ENCODE results near the gene CPEB1. TPM values are rescaled to one million over a fixed set of nuclear protein-coding genes. Genes with fewer than 3 reads are reported as not detected.

The CPEB1 gene
- total and polyA plus RNA-seq, 2 experiments from 2014 or later: 4.1 to 9.4 TPM

DNA sequence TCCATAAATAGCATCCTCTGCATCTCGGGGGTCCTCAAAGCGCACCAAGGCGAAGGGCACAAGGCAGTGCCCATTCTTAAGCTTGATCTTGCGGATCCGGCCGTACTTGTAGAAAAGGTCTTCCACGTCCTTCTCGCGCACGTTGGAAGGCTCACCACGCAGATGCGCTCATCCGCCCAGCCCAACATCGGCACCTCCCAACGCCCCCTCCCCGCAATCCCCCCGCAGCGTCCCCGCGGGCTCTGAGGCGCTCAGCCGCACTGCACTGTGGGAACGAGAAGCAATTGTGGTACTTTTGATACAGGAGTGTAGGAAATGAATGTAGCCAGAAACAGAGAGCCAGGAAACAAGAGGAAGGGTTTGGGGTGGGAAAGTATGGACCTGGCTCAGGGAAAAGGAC lies 45.0 kb upstream of the CPEB1 start:
- peaks cover 15% of the 10 kb centered on the region for H3K27me3 Mint-ChIP-seq (ENCODE audit: insufficient read depth, low read depth, poor library complexity)
- H3K36me3 Mint-ChIP-seq (ENCODE audit: low read depth): peaks cover 10% of the 10 kb centered on the region; the same call in 2 of the 3 replicates
- H3K4me3 Mint-ChIP-seq: no peak overlapping the region
- H3K36me3 ChIP-seq (ENCODE audit: insufficient read depth): no peaks in the 10 kb centered on the region
- no peak overlapping the region for H3K27ac Mint-ChIP-seq
- H3K4me1 Mint-ChIP-seq: no peaks in the 10 kb centered on the region
- no peak for ATAC-seq
- no peaks in the 10 kb centered on the region for H3K79me2 ChIP-seq (replicated peaks; ENCODE audit: insufficient read depth)
- no peaks in the 10 kb centered on the region for H3F3A ChIP-seq (replicated peaks; ENCODE audit: low read depth)
- no peak overlapping the region for H3K4me2 ChIP-seq
- H3K4me1 ChIP-seq (ENCODE audit: insufficient read depth): no peaks in the 10 kb centered on the region
- no peak overlapping the region for H3K27ac ChIP-seq (ENCODE audit: low read depth)
- no peak for DNase-seq (ENCODE audit: low spot score)
- H3K9me3 Mint-ChIP-seq: no peaks in the 10 kb centered on the region; the same call in 2 of the 3 replicates
- no peak overlapping the region for H3K4me3 ChIP-seq
- TF ChIP-seq ETS1 (IDR thresholded peaks at IDR 0.05): no peak
- no peak for TF ChIP-seq EZH2phosphoT487 (IDR thresholded peaks at IDR 0.05; ENCODE audit: unreplicated experiment)
- no peak for TF ChIP-seq JUNB (IDR thresholded peaks at IDR 0.05; ENCODE audit: unreplicated experiment)
- no peak for TF ChIP-seq POLR2AphosphoS5 (IDR thresholded peaks at IDR 0.05; ENCODE audit: low read depth)
- no peak for TF ChIP-seq ZNF114 (CRISPR knock-in tag; IDR thresholded peaks at IDR 0.05)
- TF ChIP-seq, protein P1, sequence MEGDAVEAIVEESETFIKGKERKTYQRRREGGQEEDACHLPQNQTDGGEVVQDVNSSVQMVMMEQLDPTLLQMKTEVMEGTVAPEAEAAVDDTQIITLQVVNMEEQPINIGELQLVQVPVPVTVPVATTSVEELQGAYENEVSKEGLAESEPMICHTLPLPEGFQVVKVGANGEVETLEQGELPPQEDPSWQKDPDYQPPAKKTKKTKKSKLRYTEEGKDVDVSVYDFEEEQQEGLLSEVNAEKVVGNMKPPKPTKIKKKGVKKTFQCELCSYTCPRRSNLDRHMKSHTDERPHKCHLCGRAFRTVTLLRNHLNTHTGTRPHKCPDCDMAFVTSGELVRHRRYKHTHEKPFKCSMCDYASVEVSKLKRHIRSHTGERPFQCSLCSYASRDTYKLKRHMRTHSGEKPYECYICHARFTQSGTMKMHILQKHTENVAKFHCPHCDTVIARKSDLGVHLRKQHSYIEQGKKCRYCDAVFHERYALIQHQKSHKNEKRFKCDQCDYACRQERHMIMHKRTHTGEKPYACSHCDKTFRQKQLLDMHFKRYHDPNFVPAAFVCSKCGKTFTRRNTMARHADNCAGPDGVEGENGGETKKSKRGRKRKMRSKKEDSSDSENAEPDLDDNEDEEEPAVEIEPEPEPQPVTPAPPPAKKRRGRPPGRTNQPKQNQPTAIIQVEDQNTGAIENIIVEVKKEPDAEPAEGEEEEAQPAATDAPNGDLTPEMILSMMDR (conservative IDR thresholded peaks at IDR 0.05; ENCODE audit: low read depth in 2 of 2): no peak
- no peaks in the 10 kb centered on the region for H4K20me1 ChIP-seq (replicated peaks; ENCODE audit: insufficient read depth)
- H3K9me2 ChIP-seq (ENCODE audit: insufficient read depth): no peaks in the 10 kb centered on the region
- H3K27me3 ChIP-seq (ENCODE audit: insufficient read depth): no peaks in the 10 kb centered on the region
- H2AFZ ChIP-seq: no peak overlapping the region

DNA sequence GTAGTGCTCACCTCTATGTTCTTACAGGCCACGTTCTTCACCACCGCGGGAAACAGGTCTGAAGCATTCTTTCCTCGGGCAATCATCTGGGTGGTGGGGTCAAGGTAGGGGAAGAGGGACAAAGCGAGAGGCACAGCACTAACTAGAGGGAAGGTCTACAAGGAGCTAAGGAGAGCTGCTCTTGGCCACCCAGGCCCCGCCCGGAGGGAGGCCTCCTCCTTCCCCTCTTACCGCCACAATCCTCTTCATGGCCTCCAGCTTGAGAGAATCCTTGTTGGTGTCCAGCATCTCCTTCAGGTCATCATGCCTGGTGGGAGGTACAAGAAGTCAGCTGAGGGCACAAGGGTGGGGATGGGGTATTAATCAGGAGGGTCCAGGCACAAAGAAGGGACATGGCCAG lies 42.0 kb upstream of the CPEB1 start:
- H3K4me2 ChIP-seq: no peak overlapping the region
- no peaks in the 10 kb centered on the region for H3K4me1 ChIP-seq (ENCODE audit: insufficient read depth)
- H3K79me2 ChIP-seq (replicated peaks; ENCODE audit: insufficient read depth): no peaks in the 10 kb centered on the region
- no peak overlapping the region for H3K4me3 ChIP-seq
- ATAC-seq (no peak), DNase-seq (ENCODE audit: low spot score) (no peak)
- no peaks in the 10 kb centered on the region for H3F3A ChIP-seq (replicated peaks; ENCODE audit: low read depth)
- H3K27ac Mint-ChIP-seq: no peak overlapping the region
- H2AFZ ChIP-seq: no peak overlapping the region
- H3K9me2 ChIP-seq (ENCODE audit: insufficient read depth): no peaks in the 10 kb centered on the region
- H3K4me3 Mint-ChIP-seq: no peak overlapping the region
- no peaks in the 10 kb centered on the region for H3K4me1 Mint-ChIP-seq
- no peak for TF ChIP-seq ZNF331 (CRISPR knock-in tag; IDR thresholded peaks at IDR 0.05; ENCODE audit: low read depth)
- TF ChIP-seq EZH2 (IDR thresholded peaks at IDR 0.05; ENCODE audit: low read depth, unreplicated experiment): no peak
- no peak for TF ChIP-seq CREB1 (CRISPR knock-in tag; IDR thresholded peaks at IDR 0.05; ENCODE audit: low read depth)
- H3K36me3 Mint-ChIP-seq (ENCODE audit: low read depth): peaks cover 10% of the 10 kb centered on the region; the same call in 2 of the 3 replicates
- H3K27me3 Mint-ChIP-seq (ENCODE audit: insufficient read depth, low read depth, poor library complexity): peaks cover 11% of the 10 kb centered on the region
- no peaks in the 10 kb centered on the region for H3K36me3 ChIP-seq (ENCODE audit: insufficient read depth)
- H3K9me3 Mint-ChIP-seq: no peaks in the 10 kb centered on the region; the same call in 2 of the 3 replicates
- H3K27me3 ChIP-seq (ENCODE audit: insufficient read depth): no peaks in the 10 kb centered on the region
- H3K27ac ChIP-seq (ENCODE audit: low read depth): no peak overlapping the region
- no peaks in the 10 kb centered on the region for H4K20me1 ChIP-seq (replicated peaks; ENCODE audit: insufficient read depth)
